MCF 10A (cell line): ENCODE measurements around the gene MTRF1. TPM values are rescaled to one million over a fixed set of nuclear protein-coding genes. Genes with fewer than 3 reads are reported as not detected.

Source experiments
- BruUV-seq: library from RNA; stranded (reverse); fragments of 400-500 nt; replicated peaks from 2 replicates; lab custom pipeline; 2021; lab: Mats Ljungman, UMichigan
- CTCF ChIA-PET: fragments of 300-600 bp; sonication (Branson Sonifier 250); formaldehyde crosslinking; extraction: SDS; loops from one replicate; lab custom pipeline; 2021; ENCODE audit warnings: antibody characterized with exemption, inconsistent platforms; lab: Yijun Ruan, JAX
- POLR2A ChIA-PET: fragments of 300-600, 350-650 bp; sonication (Branson Sonifier 250); formaldehyde crosslinking; extraction: SDS; loops from one replicate; lab custom pipeline; 2020; ENCODE audit warnings: antibody characterized with exemption, inconsistent platforms; lab: Yijun Ruan, JAX
- DNase-seq: peaks from one replicate; pipeline ENCODE4 v3.0.0-alpha.2; 2018; ENCODE audit not compliant: unreplicated experiment
- H3K27ac Mint-ChIP-seq: one replicate; pipeline ENCODE4 v1.8.0; 2022; ENCODE audit warnings: mild to moderate bottlenecking, low read depth, mixed read lengths; ENCODE audit not compliant: unreplicated experiment
- H3K27me3 Mint-ChIP-seq: one replicate; pipeline ENCODE4 v1.8.0; 2022; ENCODE audit warnings: mixed read lengths; ENCODE audit not compliant: insufficient read depth, unreplicated experiment
- H3K36me3 Mint-ChIP-seq: one replicate; pipeline ENCODE4 v1.8.0; 2022; ENCODE audit warnings: mild to moderate bottlenecking, moderate library complexity, mixed read lengths; ENCODE audit not compliant: insufficient read depth, unreplicated experiment
- H3K4me1 Mint-ChIP-seq: one replicate; pipeline ENCODE4 v1.8.0; 2022; ENCODE audit warnings: mixed read lengths; ENCODE audit not compliant: insufficient read depth, unreplicated experiment
- H3K4me3 Mint-ChIP-seq: one replicate; pipeline ENCODE4 v1.8.0; 2022; ENCODE audit warnings: mild to moderate bottlenecking, moderate library complexity, mixed read lengths; ENCODE audit not compliant: unreplicated experiment
- H3K9me3 Mint-ChIP-seq: one replicate; pipeline ENCODE4 v1.8.0; 2022; ENCODE audit warnings: mixed read lengths; ENCODE audit not compliant: unreplicated experiment
- CTCF ChIP-seq: fragments of 200-600 bp; IDR thresholded peaks from one replicate; pipeline ENCODE4 v1.8.0; 2022; ENCODE audit warnings: antibody characterized with exemption, mild to moderate bottlenecking; ENCODE audit not compliant: unreplicated experiment
- intact Hi-C: fragments of 100-400 bp; cut with micrococcal nuclease; formaldehyde crosslinking; loops from 2 replicates; pipeline ENCODE4 v1.14.1; 2022
- total RNA-seq: library from RNA; stranded (reverse); gene quantifications from 2 replicates; pipeline ENCODE4 v1.2.3, GENCODE V29; 2022

MTRF1 gene
- total RNA-seq, 1 experiment from 2014 or later, result 10.3 TPM

DNA sequence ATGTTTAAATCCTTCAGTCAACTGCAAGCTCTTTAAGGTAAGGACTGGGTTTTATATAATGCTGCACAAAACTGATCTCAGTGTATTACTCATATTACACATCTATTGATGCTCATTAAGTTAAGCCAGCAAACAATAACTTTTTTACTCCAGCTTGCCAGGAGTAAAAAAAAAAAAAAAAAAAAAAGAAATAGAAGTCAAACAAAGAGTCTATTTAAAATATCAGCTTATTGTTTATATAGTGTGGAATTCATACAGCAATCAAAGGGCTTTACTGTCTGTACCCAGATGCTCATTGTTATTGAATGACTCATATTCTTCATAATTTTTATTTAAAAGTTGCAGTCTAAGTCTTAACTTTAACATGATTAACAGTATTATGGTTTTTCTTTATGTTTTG is 47.2 kb downstream of the MTRF1 start:
- CTCF ChIA-PET, result interaction anchor here (0.6 kb wide), 1 partner anchor 125 kb away, joined by 3 read pairs; no protein-coding TSS in a partner anchor

GRCh38 chr13:41213919-41214318 is 49.5 kb downstream of the MTRF1 start:
- Mint-ChIP-seq H3K36me3 (peaks cover 6% of the 10 kb centered on the region), H3K27me3 (no peaks in the 10 kb centered on the region), H3K9me3 (peaks cover 18% of the 10 kb centered on the region), H3K27ac (no peak overlapping the region), H3K4me3 (no peak overlapping the region), H3K4me1 (no peaks in the 10 kb centered on the region)
- BruUV-seq, result no TSS peak
- ChIA-PET CTCF (interaction anchor here (1.7 kb wide), 1 partner anchor 17 kb away, joined by 5 read pairs; no protein-coding TSS in a partner anchor), POLR2A (no interaction called here)
- DNase-seq, result no peak
- intact Hi-C loops, result no loop called here
- TF ChIP-seq CTCF, result no peak

More for the DNA sequence above, 47.2 kb downstream of the MTRF1 start:
- no peak for TF ChIP-seq CTCF
- DNase-seq, result no peak
- peaks cover 20% of the 10 kb centered on the region for H3K36me3 Mint-ChIP-seq
- no peak overlapping the region for H3K4me3 Mint-ChIP-seq
- no peaks in the 10 kb centered on the region for H3K27me3 Mint-ChIP-seq
- POLR2A ChIA-PET, result interaction anchor here (0.6 kb wide), 1 partner anchor 80 kb away, joined by 5 read pairs; no protein-coding TSS in a partner anchor
- intact Hi-C loops, result no loop called here
- H3K4me1 Mint-ChIP-seq, result no peaks in the 10 kb centered on the region
- H3K9me3 Mint-ChIP-seq, result peaks cover 10% of the 10 kb centered on the region
- no peak overlapping the region for H3K27ac Mint-ChIP-seq
- no TSS peak for BruUV-seq

DNA sequence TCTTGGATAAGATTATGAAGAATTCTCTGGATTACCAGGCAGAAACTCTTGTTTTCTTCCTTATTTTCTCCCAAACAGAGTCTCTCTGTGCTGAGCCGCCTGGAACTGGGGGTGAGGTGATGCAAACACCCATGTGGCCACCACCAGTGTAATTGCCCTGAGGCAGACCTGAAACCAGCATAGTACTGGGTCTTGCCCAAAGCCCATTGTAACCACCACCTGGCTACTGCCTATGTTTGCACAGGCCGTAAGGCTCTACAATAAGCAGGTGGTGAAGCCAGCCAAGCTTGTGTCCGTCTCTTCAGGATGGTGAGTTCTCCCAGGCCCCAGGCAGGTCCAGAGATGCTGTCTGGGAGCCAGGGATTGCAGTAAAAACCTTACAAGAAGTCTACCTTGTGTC is 50.1 kb downstream of the MTRF1 start:
- Mint-ChIP-seq H3K36me3 (peaks cover 5% of the 10 kb centered on the region), H3K9me3 (peaks cover 18% of the 10 kb centered on the region), H3K4me1 (no peaks in the 10 kb centered on the region), H3K4me3 (no peak overlapping the region), H3K27ac (no peak overlapping the region), H3K27me3 (no peaks in the 10 kb centered on the region)
- no peak for DNase-seq
- no peak for TF ChIP-seq CTCF
- ChIA-PET POLR2A (no interaction called here), CTCF (interaction anchor here (1.4 to 1.7 kb wide), 2 partner anchors 9 to 16 kb away, joined by 3 to 5 read pairs; no protein-coding TSS in a partner anchor)
- BruUV-seq, result no TSS peak
- intact Hi-C loops, result no loop called here

- Mint-ChIP-seq H3K27ac (no peak overlapping the region), H3K27me3 (no peaks in the 10 kb centered on the region), H3K9me3 (peaks cover 20% of the 10 kb centered on the region), H3K4me1 (no peaks in the 10 kb centered on the region), H3K4me3 (no peak overlapping the region), H3K36me3 (peaks cover under 1% of the 10 kb centered on the region)
- TF ChIP-seq CTCF, result no peak
- CTCF ChIA-PET, result interaction anchor here (1.4 to 1.7 kb wide), 2 partner anchors 10 to 16 kb away, joined by 3 to 5 read pairs; no protein-coding TSS in a partner anchor
- intact Hi-C loops, result no loop called here
- no peak for DNase-seq
- POLR2A ChIA-PET, result no interaction called here
- BruUV-seq, result no TSS peak
Measured at GRCh38 chr13:41212881-41213280, 50.5 kb downstream of the MTRF1 start.
